DND-41 (cell line): ENCODE results near the gene G3BP1.

ENCODE experiments used
- EZH2 ChIP-seq: IDR thresholded peaks from 3 replicates; pipeline ENCODE4 v1.6.1; 2012; ENCODE audit warnings: borderline replicate concordance, low read depth, mild to moderate bottlenecking, moderate library complexity, low read length, inconsistent platforms; ENCODE audit not compliant: severe bottlenecking
- TF ChIP-seq, protein P1 (sequence below): IDR thresholded peaks from 2 replicates; pipeline ENCODE4 v1.5.1; 2012; ENCODE audit warnings: borderline replicate concordance, low read length, moderate library complexity, mild to moderate bottlenecking; ENCODE audit not compliant: poor library complexity, severe bottlenecking; ENCODE audit errors: extremely low read depth

DNA sequence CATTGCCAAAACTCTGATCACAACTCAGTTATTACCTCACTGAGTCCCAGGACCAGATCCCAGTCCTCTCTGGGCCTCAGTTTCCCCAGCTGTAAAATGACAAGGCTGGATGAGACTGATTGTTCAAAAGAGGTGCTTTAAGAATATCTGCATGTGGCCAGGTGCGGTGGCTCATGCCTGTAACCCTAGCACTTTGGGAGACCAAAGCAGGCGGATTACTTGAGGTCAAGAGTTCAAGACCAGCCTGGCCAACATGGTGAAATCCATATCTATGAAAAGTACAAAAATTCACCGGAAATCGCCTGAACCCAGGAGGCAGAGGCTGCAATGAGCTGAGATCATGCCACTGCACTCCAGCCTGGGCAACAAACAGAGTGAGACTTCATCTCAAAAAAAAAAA is 21.6 kb upstream of the G3BP1 start:
- TF ChIP-seq, protein P1, sequence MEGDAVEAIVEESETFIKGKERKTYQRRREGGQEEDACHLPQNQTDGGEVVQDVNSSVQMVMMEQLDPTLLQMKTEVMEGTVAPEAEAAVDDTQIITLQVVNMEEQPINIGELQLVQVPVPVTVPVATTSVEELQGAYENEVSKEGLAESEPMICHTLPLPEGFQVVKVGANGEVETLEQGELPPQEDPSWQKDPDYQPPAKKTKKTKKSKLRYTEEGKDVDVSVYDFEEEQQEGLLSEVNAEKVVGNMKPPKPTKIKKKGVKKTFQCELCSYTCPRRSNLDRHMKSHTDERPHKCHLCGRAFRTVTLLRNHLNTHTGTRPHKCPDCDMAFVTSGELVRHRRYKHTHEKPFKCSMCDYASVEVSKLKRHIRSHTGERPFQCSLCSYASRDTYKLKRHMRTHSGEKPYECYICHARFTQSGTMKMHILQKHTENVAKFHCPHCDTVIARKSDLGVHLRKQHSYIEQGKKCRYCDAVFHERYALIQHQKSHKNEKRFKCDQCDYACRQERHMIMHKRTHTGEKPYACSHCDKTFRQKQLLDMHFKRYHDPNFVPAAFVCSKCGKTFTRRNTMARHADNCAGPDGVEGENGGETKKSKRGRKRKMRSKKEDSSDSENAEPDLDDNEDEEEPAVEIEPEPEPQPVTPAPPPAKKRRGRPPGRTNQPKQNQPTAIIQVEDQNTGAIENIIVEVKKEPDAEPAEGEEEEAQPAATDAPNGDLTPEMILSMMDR: no peak
- TF ChIP-seq EZH2: no peak
